M059J (cell line): ENCODE data around the gene KCNIP4. TPM values are rescaled to one million over a fixed set of nuclear protein-coding genes. Genes with fewer than 3 reads are reported as not detected.

Experiments
- DNase-seq: peaks from one replicate; pipeline ENCODE4 v3.0.0-alpha.2; 2012; ENCODE audit warnings: low read depth
- total RNA-seq: library from RNA; depleted of rRNA; stranded (reverse); fragments of >200 nt; shearing (Covaris generic); gene quantifications from 2 replicates; pipeline ENCODE4 v1.2.3, GENCODE V29; 2014

The KCNIP4 gene
- total RNA-seq, 1 experiment from 2014 or later, result 0.15 TPM

DNA sequence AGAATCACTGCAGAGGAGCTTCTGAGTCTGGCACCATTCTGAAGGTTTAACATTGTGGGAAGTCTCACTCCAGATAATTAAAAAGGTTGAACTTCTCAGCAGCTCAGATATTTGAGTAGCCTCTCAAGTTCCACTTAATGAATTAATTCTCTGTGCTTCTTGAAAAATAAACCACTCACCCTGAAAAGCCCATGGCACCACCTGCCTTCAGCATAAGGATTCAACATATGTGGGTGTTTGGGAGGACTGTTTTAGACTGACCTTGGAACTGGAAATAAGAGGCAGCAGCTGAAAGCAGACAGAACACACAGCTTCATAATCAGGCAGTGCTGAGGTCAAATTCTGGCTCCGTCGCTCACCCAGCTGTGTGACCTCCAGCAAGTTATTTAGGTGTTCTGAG is 100.6 kb downstream of the KCNIP4 start:
- DNase-seq, result no peak

DNA sequence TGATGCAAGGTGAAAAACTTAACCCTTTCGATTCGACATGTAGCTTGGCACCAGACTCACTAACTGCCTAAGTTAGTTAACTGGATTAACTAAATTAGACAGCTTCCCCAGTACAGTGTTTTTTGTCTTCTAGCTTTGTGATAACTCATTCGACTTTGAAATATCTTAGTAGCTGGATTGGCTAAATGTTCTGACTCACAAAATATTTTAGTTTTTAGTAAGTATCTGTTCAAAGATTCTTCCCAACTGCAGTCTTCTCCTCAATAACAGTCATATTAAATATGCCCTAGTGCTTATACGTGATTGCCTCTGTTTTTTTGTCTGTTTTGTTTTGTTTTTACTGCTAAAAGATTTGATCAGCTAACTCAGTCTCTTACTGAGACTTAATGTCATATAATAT is 102.9 kb downstream of the KCNIP4 start:
- DNase-seq, result peak; percentile 7

DNA sequence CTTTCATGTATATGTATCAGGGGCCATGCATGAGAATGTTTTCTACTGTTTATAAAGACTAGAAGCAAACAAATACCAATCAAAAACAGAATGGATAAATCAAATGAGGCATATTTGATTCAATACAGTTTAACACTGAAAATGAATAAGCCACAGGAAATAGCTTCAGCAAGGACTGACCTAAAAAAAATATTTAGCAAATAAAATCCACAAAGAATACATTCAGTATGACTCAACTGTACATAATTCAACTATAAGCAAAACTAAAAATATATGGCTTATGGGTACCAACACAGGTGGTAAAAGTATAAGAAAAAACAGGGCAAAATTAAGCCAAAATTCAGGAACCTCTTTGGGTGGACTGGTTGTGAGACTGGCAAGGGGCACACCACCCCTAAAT is 112.9 kb downstream of the KCNIP4 start:
- DNase-seq, result no peak

DNA sequence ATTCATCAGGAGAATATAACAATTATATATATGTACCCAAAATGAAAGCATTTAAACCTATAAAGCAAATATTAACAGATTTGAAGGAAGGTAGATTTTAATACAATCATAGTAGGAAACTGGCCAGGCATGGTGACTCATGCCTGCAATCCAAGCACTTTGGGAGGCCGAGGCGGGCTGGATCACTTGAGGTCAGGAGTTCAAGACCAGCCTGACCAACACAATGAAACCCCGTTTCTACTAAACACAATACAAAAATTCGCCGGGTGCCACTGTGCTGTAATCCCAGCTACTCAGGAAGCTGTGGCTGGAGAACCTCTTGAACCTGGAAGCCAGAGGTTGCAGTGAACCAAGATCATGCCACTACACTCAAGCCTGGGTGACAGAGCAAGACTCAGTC is 118.3 kb downstream of the KCNIP4 start:
- peak; percentile 74 for DNase-seq

DNA sequence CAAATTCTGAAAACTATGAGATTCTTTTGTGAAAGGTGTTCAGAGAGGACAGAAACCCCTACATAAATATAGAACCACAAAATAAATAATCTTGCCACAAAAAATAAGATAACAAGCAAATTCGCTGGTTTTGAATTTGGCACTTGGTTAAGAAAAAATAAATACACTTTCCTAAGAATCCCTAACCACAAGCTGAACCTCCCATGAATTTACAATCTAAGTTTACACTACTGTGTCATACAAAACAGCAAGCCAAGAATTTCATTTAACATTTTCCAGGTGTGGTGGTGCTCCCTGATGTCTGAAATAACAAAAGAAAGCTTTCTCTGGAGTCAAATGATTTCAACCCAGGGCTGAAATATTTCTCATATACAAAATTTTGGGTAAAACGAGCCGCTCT is 121.0 kb downstream of the KCNIP4 start:
- peak; percentile 64 for DNase-seq

DNA sequence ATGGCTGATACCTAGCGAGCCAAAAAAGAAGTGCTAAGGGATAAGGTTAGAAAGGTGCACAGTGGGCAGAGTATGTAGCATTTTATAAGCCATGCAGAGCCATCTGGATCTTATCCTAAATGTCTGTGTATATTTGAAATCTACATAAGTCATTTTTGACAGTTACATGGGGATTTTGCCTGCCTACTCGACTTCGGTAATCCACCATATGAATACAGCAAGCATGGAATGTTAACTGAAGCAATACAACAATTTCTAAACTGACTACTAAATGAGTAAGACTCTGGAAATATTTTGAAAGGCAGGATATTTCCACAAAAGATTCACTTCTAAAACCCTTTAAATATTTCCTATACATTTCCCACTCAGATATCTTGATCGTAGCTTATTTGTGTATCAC is 122.5 kb downstream of the KCNIP4 start:
- DNase-seq, result no peak

DNA sequence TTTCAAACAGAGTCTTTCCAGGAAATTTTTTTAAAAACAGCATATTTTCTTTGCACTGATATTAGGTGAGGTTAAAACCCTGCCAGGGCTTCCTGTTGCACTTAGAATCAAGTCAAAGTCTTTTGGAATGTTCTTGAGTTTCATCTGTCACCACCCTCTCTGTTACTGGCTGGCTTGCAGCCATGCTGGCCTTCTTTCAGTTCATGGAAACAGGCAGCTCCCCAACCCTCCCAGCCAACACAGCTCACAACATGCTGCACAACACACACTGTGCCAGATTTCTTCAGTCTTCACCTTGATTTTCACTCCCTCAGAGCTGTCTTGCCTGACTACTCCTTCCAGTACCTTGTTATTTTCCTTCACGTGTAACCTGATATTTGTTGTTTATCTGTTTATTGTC is 129.5 kb downstream of the KCNIP4 start:
- DNase-seq, result peak; percentile 4

DNA sequence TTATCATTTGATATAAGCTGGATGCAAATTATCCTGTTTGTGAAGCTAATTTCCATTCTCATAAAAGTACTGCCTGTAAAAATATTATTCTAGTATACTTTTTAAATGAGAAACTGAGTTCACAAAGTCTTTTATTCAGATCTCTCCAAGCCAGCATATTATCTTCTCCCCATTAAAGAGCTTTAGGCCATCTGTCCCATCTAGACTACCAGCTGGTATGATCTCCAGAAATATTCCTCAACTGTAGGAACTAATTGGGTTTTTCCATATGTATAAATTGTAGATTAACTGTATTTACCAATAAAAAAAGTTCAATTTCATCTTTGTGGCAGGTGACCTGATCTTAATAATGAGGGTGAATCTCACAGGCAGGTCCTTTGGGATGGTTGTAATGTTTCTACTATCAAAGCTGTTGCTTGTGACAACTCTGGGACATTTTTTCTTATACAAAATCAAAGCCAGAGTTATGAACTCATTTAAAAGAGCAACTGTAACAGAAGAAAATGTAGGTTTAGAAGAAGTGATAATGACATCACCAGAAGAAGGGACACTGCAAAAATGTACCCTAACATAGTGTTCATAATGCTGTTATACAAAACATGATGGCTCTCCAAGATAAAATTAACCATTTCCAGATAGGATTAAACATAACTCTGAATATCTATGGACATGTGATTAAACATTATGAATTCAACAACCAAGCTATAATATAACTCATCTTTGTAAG is 132.8 kb downstream of the KCNIP4 start:
- no peak for DNase-seq

DNA sequence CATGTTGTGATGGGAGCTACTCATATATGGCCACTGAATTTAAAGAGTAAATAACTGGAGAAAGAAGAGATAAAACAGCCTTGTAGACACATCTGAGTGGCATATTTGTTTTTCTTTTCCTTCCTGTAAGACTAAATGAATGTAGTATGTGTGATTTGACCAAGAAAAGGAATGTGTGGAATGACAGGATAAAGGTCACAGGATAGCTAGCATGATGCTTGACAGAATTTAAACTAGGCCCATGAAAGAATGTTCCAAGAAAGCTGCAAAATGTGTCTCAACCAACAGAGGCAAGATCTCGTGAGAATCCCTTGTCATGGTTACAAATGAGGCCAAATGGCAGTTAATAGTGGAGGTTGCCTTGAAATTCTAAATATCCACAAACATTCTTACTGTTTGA is 137.0 kb downstream of the KCNIP4 start:
- peak; percentile 73 for DNase-seq

DNA sequence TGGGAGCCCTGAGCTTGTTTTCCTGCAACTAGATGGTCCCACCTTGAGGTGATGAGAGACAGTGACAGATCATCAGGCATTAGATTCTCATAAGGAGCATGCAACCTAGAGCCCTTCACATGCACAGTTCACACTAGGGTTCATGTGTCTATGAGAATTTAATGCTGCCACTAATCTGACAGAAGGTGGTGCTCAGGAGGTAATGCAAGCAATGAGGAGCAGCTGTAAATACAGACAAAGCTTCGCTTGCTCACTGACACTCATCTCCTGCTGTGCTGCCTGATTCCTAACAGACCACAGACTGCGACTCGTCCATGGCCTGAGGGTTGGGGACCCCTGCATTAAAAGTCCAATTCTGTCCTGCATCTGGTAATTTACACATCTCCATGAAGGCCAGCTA is 141.6 kb downstream of the KCNIP4 start:
- peak; percentile 21 for DNase-seq

DNA sequence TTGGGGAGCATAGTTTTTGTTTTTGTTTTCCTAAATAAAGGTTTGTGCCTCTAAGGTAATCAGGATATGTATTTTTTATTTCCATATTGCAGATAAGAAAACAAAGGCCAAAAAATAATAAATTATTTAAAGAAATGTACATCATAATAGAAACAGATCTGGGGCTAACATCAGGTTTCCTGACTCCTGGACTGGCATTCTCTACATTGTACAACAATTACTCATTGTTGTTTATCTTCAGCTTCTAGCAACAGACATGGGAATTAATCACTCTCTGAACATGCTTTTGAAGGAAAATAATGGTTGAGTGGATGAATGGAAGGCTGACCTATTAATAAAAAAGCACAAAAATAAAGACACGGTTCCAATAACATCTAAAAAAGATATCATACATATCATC is 146.2 kb downstream of the KCNIP4 start:
- DNase-seq, result peak; percentile 84

DNA sequence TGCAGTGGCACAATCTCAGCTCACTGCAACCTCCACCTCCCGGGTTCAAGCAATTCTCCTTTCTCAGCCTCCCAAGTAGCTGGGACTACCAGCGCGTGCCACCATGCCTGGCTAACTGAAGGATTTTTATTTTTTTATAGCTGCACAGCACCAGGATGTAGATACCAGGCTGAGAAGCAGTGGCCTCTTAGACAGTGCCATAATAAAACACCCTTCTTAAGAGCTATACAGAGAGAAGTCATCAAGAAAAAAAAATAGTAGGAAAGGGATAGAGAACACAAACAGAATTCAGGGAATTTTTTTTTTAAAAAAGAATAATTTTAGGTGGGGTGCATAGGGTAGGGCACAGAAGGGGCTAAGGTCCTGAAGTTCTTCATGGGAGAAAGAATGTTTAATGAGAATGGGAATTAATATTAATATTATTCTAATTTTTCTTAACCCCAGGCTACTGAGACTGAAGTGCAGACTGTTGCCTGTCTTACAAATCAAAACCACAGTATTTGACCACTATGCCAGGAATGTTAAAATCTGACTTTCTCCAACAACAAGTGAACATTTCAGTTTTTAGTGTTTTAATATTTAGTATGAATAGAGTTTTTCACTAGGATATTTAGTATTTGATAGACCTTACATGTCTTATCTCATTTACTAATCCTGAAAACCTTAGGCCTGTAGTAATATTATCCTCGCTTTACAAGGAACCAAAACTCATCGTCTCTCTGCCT is 146.7 kb downstream of the KCNIP4 start:
- DNase-seq, result peak; percentile 40

DNA sequence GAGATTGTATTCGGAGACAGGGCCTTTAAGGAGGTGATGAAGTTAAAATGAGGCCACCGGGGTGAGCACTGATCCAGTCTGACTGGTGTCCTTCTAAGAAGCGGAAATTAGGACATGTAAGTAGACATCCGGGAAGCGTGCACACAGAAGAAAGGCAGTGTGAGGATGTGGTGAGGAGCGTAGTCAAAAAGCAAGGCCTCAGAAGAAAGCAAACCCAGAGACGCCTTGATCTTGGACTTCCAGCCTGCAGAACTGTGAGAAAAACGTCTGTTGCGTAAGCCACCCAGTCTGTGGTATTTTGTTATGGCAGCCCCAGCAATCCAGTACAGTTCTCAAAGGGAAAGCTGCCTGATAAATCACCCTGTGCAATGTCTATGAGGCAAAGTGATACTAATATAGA is 153.5 kb downstream of the KCNIP4 start:
- peak; percentile 29 for DNase-seq

DNA sequence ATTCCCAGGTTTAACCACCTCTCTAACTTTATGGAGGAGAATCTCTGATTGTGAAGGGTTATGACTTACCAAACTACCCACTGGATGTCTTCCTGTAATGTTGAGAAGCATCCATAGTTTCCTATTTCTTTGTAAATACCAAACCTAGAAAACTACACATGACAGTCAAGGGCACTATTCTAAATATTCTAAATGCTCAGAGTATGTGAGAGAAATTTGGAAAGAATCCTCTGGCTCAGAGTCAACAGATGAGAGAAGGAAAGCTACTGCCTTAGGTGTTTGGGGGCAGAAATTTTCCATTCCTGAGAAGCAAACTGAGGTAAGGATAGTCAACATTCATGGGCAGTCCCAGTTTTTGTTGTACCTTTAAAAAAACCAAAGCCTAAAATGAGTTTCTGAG is 155.8 kb downstream of the KCNIP4 start:
- DNase-seq, result no peak

DNA sequence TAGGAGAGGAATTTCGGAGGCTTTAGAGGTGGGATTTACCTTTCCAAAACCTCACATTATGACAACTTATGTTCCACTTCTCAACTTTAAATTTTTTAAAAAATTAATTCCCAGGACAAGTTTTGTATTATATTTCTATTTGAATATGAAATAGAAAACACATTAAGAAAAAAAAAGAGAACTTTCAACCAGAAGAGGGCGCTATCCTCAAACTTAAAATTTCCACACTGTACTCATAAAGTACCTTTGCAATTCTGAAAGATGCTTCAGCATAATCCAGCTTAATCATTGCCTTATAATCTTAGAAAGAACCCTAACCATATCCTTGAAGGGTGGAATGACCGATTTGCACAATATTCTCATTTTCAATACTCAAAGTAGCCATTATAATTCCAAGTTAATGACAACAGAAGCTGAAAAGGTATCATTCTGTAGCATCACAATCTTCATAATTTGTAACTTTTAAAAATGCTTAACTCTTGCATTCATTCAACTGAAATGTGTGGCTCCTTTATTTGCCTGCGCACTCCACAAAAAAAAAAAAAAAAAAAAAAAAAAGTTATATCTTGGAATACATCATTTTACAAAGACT is 158.0 kb downstream of the KCNIP4 start:
- DNase-seq, result peak; percentile 49

DNA sequence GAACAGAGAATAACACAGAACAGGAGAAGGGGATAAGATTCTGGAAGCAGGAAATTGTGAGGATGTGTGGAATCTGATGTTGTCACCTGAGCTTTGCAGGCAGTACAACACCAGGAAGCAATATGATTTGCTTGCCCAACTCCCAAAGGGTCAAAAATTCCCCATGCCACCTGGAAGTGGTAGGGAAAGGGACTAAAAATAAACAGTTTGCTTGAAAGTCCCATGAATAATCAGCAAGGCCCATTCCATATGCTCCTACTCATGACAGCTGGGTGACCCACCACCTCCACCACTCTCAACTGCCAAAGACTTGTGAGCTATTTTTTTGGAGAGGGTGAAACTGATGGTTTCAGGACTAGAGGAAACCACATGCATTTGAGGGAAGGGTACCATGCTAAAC is 168.4 kb downstream of the KCNIP4 start:
- peak; percentile 78 for DNase-seq

DNA sequence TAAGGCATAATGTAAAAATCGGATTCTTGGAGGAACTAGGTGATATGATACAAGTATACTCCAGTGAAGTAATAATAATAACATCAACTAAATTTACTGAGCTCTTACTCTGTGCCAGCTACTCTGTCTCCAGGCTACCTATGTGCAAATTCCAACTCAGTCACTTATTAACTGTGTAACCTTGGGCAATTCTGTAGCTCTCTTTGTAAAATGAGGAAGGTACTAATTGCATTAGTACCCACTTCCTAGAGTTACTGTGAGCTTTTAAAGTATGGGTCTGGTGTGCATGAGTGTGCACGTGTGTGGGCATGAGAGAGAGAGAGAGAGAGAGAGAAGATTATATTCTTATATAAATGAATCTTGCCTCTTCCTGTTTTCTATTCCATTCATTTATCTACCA is 169.9 kb downstream of the KCNIP4 start:
- no peak for DNase-seq

DNA sequence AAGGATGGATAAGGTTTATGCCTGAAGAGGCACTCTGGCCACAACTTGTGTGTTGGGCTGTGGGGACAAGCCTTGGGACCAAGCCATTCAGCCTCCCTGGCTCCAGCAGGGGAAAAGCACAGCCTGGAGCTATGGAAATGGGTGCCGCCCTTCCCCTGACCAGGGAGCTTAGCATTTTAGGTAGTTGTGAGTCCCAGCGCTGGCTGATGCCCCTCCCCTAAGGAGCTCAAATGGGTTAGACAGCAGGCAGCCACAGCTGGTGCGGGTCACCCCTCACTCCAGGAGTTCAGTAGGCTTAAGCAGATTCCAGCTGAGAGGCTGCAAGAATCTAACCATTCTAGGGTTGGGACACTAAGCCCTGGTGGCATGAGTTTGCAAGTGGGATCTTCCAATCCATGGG is 172.9 kb downstream of the KCNIP4 start:
- no peak for DNase-seq

DNA sequence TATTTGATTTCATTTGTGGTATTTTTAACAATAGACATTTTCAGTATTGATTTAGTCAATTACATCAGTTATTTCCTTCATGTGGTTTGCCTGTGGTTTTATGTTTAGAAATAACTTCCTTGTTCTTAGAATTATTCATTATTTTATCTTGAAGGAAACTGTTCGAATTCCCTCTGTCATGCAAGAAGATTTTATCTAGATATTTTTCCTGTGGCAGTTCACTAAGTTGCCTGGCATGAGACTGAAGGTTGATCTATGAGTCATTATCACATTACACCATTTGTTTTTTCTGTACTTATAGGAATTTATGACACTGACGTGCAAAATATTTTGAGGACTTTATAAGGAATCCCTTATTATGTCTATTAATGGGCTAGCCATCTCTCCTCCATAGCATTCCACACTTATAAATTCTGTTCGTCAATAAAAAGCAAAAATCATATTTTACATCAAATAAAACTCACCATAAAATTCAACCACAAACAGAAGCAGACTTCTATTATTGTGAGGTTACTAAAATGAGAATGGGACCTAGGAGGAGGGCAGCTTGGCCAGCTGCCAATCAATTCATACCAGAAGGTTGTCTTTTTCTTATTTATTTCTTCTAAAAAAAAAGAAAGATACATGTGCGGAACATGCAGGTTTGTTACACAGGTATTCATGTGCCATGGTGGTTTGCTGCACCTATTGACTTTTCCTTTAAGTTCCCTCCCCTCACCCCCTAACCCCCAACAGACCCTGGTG is 179.0 kb downstream of the KCNIP4 start:
- peak; percentile 89 for DNase-seq

DNA sequence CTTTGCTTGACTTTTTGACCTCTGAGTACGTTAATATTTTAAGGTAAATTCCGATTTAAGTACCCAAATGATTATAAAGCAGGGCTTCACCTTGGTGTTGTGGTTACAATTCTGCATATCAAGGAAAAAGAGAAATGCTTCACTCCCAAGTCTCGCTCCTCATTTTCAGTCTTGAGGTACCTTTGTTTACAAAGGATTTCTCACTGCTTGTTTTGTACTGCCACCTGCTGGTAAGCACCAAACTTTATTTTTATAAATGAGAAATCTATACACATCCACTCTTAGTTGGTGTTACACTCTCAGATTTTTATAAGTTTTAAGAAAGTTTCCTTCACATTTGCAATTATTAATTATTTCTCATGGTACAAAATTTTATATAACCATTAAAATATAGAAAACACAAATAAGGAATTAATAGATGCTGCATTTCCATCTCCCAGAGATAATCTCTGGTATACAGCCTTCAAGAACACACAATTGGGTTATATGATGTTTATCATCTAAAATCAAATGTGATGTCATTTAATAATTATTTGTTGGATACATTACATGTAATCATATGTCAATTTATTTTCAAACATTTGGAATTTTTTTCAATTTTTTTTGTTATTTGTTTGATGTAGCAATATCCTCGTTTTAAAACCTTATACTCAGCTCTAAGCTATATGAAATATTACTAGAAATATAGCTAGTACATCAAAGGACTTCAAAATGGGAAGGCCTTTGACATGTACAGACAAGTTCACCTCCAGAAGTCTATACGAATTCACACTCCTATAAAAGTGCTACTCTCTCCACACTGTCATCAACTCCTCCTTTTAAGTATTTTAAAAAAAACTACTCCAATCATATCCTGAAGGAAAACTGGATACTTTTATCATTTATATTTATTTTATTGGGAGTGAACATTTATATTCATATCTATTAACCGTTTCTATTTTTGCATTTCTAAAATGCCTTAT is 179.9 kb downstream of the KCNIP4 start:
- DNase-seq, result peak; percentile 73

DNA sequence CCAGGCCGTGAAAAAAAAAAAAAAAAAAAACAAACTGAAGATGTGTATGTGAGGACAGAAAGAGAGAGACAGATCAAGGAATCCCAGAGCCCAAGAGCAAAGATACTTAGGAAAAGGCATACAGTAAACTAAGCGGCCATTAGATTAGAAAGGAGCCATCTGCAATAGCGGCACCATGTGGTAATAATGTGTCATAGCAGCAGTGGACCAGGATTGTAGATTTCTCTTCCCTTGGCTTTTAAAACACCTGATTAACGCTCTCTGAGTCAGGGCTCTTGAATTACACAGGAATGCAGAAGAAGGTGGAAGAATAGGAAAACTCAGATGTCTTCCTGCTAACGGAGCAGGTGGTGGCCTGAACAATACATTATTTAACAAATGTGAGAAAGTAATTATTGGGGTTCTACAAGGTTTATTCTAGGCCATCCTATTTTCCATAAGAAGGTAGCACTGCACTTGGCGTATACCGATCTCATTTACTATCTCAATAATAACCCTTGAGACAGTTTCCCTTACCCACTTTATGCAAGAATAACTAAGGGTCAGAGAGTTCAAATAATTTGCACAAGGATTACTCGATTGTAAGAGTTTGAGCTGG is 182.7 kb downstream of the KCNIP4 start:
- DNase-seq, result peak; percentile 67
